NCI-H1105 (cell line): ENCODE measurements around the gene LDB2.

Source experiments
- DNase-seq: peaks from one replicate; lab custom pipeline; 2025; lab: John Stamatoyannopoulos, UW

Gene LDB2

GRCh38 chr4:16483540-16483939 lies 414.9 kb downstream of the LDB2 start:
- DNase-seq: no peak

- no peak for DNase-seq
Measured at GRCh38 chr4:16480011-16480410, 418.4 kb downstream of the LDB2 start.

- DNase-seq: no peak
Measured at GRCh38 chr4:16472537-16472936, 425.9 kb downstream of the LDB2 start.

GRCh38 chr4:16467061-16467460 lies 431.4 kb downstream of the LDB2 start:
- DNase-seq: no peak

GRCh38 chr4:16466581-16466980 lies 431.9 kb downstream of the LDB2 start:
- no peak for DNase-seq

GRCh38 chr4:16464651-16465050 lies 433.8 kb downstream of the LDB2 start:
- no peak for DNase-seq

- DNase-seq: no peak
Measured at GRCh38 chr4:16462656-16463055, 435.8 kb downstream of the LDB2 start.

- DNase-seq: no peak
Measured at GRCh38 chr4:16461362-16461761, 437.1 kb downstream of the LDB2 start.

GRCh38 chr4:16457944-16458343 lies 440.5 kb downstream of the LDB2 start:
- no peak for DNase-seq
